HUES64 (cell line): ENCODE measurements around the gene NRF1.

Source experiments
- H3K27ac ChIP-seq: 2 replicates; pipeline ENCODE4 v1.7.0; 2013; ENCODE audit warnings: low read depth, low read length, inconsistent platforms
- H3K27me3 ChIP-seq: 2 replicates; pipeline ENCODE4 v1.6.1; 2013; ENCODE audit warnings: mild to moderate bottlenecking, low read length; ENCODE audit not compliant: insufficient read depth
- H3K36me3 ChIP-seq: 2 replicates; pipeline ENCODE4 v1.6.1; 2013; ENCODE audit warnings: mild to moderate bottlenecking, low read length; ENCODE audit not compliant: insufficient read depth
- H3K4me1 ChIP-seq: 2 replicates; pipeline ENCODE4 v1.6.1; 2013; ENCODE audit warnings: mild to moderate bottlenecking, low read length, moderate library complexity; ENCODE audit not compliant: insufficient read depth
- H3K4me3 ChIP-seq: 2 replicates; pipeline ENCODE4 v1.5.1; 2013; ENCODE audit warnings: mild to moderate bottlenecking, low read length, moderate library complexity
- H3K9ac ChIP-seq: 2 replicates; pipeline ENCODE4 v1.6.1; 2013; ENCODE audit warnings: mild to moderate bottlenecking, low read depth, low read length
- H3K9me3 ChIP-seq: 2 replicates; pipeline ENCODE4 v1.6.1; 2013; ENCODE audit warnings: low read depth, low read length; ENCODE audit not compliant: insufficient read depth
- WGBS: fragments of 150-250, 120-280 bp; methylation state at CpG from one replicate; pipeline ENCODE4 v1.1.7; 2013; ENCODE audit warnings: missing lambda C conversion rate; 5-methylcytosine and 5-hydroxymethylcytosine counted together

NRF1 gene

GRCh38 chr7:129742256-129742655 is 130.7 kb downstream of the NRF1 start:
- 86% methylated on average over 5 of the region's 5 CpGs for WGBS
- no peak overlapping the region for H3K4me3 ChIP-seq
- no peaks in the 10 kb centered on the region for H3K9me3 ChIP-seq
- no peak overlapping the region for H3K27ac ChIP-seq
- no peaks in the 10 kb centered on the region for H3K27me3 ChIP-seq
- no peak overlapping the region for H3K9ac ChIP-seq
- peaks cover 20% of the 10 kb centered on the region for H3K4me1 ChIP-seq
- peaks cover 20% of the 10 kb centered on the region for H3K36me3 ChIP-seq

DNA sequence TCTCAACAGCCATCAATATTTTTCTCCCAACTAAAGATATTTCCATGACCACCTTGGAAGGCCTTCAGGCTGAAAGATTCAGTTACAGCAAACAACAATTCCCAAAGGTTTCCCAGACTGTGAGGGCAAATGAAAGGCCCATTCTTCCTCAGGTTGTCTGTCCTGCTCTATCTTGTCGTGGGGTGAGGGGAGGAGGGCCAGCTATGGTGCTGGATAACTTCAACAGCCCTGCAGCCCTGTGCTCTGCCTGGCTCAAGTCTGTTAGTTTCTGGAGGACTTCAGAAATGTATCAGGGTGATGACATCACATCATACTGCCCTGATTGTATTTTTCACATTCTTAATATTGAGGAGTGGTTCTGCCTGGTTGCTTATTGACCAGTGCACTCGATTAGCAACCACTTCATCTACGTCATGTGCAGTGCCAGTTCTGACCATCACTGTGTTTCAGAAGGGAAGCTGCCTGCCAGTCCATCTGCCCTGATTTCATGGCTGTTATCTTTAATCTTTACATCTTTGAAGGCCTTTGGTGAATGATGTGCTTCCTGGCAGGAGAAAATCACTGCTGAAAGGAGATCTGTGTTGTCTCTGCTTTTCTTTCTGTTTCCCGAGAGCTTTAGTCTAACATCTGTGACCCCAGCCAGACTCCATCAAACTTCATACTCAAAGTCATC is 135.5 kb downstream of the NRF1 start:
- no peak overlapping the region for H3K9ac ChIP-seq
- no peak overlapping the region for H3K27ac ChIP-seq
- 100% methylated on average over 4 of the region's 4 CpGs for WGBS

DNA sequence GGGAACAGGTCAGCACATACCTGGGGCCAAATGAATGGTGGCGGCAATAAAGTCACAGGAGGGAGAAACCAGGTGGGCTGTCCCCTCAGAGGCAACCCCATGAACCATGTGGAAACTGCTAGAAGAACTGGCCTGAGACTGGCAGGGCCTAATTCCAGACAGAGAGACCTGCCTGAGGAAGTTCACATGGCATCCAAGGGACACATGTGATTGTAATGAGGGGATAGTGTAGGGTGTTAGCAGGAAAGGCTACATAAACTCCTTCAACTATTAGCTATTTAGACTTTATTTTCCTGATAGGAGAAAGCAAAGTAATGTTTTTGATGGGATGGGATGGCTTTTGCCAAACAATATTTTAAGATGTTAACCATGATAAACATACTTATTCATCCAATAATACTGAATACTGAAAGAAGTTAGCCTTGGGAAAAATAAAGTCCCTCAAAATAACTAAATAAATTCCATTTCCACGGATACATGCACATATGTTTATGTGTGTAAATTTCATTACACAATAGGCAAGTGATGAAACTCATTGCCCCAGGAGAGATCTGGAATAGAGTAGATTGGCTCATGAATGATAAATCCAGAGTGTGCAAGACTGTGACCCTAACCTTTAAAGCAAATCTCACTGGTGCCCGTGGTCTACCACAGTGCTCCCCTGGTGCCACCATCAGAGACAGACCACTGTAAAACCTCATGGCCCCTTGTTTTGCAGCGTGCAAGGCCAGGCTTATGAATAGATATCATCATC is 137.0 kb downstream of the NRF1 start:
- 98% methylated on average over 4 of the region's 4 CpGs for WGBS
- Histone ChIP-seq H3K27ac (no peak overlapping the region), H3K4me3 (no peak overlapping the region)

More for the DNA sequence above, 135.5 kb downstream of the NRF1 start:
- Histone ChIP-seq H3K36me3 (peaks cover 23% of the 10 kb centered on the region), H3K4me1 (peaks cover 7% of the 10 kb centered on the region; the same call in 1 of the 2 replicates), H3K9me3 (no peaks in the 10 kb centered on the region), H3K27me3 (no peaks in the 10 kb centered on the region), H3K4me3 (no peak overlapping the region)

DNA sequence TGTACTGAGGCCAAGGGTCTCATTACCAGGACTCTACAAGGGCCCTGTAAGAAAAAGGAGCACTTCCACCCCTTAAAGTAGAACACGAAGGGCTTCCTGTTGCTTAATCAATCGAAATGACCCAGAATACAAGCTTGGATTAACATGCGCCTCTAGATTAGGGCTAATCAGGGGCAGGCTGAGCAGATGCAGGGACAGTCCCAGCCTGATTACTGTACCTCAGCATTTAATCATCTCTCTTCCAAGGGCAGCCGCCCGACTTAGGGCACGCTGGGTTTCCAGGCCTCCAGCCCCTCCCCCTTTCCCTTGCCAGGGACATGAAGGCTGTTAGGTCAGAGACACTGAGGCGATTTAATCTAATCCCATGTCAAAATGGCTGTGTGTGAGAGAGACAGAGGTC is 138.6 kb downstream of the NRF1 start:
- 95% methylated on average over 7 of the region's 7 CpGs for WGBS
- Histone ChIP-seq H3K36me3 (peaks cover 20% of the 10 kb centered on the region), H3K27me3 (no peaks in the 10 kb centered on the region), H3K27ac (no peak overlapping the region), H3K4me3 (no peak overlapping the region), H3K9me3 (no peaks in the 10 kb centered on the region), H3K4me1 (no peaks in the 10 kb centered on the region), H3K9ac (no peak overlapping the region)

More for the DNA sequence above, 137.0 kb downstream of the NRF1 start:
- H3K9ac ChIP-seq: no peak overlapping the region
- no peaks in the 10 kb centered on the region for H3K4me1 ChIP-seq
- no peaks in the 10 kb centered on the region for H3K9me3 ChIP-seq
- H3K27me3 ChIP-seq: no peaks in the 10 kb centered on the region
- peaks cover 21% of the 10 kb centered on the region for H3K36me3 ChIP-seq

DNA sequence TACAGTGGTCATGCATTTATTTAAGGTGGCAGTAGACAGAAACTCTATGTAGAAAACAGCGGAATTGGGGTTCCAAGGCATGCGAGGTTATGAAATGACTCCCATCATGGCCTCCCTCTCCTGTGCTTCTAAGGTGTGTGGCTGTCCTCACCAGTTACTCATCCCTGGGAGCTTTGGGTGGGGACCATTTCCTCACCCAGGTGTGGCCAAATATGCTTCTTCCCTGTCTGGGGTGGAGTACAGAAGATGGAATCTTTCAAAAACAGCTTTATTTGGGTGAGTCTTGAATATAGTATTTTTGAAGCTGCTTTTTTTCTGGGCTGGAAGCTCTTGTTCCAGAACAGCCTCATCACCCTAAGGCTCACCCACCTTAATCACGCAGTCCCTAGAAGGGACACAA is 139.0 kb downstream of the NRF1 start:
- H3K9ac ChIP-seq: no peak overlapping the region
- H3K36me3 ChIP-seq: peaks cover 23% of the 10 kb centered on the region
- H3K4me3 ChIP-seq: no peak overlapping the region
- no peaks in the 10 kb centered on the region for H3K4me1 ChIP-seq
- WGBS: 98% methylated on average over 3 of the region's 3 CpGs
- H3K27me3 ChIP-seq: no peaks in the 10 kb centered on the region
- no peaks in the 10 kb centered on the region for H3K9me3 ChIP-seq
- no peak overlapping the region for H3K27ac ChIP-seq

GRCh38 chr7:129751916-129752315 is 140.4 kb downstream of the NRF1 start:
- Histone ChIP-seq H3K4me3 (no peak overlapping the region), H3K9ac (no peak overlapping the region), H3K27ac (no peak overlapping the region), H3K9me3 (no peaks in the 10 kb centered on the region), H3K4me1 (no peaks in the 10 kb centered on the region; the same call in 1 of the 2 replicates), H3K27me3 (no peaks in the 10 kb centered on the region), H3K36me3 (peaks cover 32% of the 10 kb centered on the region)
- WGBS: 89% methylated on average over 1 of the region's 1 CpG

DNA sequence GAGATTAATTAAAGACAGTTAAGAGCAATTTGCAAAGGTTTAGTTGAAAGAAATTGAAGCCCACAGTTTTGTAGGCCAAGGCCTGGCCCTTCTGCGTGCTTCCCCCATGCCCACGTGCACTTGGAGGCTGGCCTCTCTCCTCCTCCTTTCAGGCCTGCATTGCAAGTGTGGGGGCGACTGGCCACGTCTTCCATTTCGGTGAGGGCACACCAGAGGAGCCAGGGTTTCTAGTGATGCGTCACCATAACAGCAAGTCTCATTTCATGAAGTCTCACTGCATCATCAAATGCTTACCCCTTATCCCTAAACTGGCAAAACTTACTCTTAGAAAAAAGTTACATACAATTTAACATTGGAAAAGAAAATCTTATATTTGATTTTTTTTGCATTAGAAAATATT is 141.2 kb downstream of the NRF1 start:
- Histone ChIP-seq H3K4me3 (no peak overlapping the region), H3K9me3 (no peaks in the 10 kb centered on the region), H3K27ac (no peak overlapping the region), H3K27me3 (no peaks in the 10 kb centered on the region), H3K9ac (no peak overlapping the region), H3K36me3 (peaks cover 24% of the 10 kb centered on the region), H3K4me1 (no peaks in the 10 kb centered on the region; the same call in 1 of the 2 replicates)
- 93% methylated on average over 6 of the region's 6 CpGs for WGBS

DNA sequence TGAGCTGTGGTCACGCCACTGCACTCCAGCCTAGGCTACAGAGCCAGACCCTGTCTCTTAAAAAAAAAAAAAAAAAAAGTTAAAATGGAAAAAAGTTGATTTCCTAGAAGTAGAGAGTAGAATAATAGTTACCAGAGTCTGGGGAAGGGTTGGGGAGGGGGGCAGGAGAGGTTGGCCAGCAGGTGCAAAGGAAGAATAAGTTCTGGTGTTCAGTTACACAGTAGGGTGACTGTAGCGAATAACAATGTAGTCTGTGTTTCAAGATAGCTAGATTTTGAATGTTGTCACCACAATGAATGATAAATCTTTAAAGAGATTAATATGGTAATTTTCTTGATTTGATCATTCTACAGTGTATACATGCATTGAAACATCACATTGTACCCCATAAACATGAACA is 142.9 kb downstream of the NRF1 start:
- WGBS: 98% methylated on average over 2 of the region's 2 CpGs
- H3K4me1 ChIP-seq: no peaks in the 10 kb centered on the region; the same call in 1 of the 2 replicates
- no peak overlapping the region for H3K4me3 ChIP-seq
- H3K27ac ChIP-seq: no peak overlapping the region
- no peaks in the 10 kb centered on the region for H3K9me3 ChIP-seq
- H3K9ac ChIP-seq: no peak overlapping the region
- peaks cover 21% of the 10 kb centered on the region for H3K36me3 ChIP-seq
- H3K27me3 ChIP-seq: no peaks in the 10 kb centered on the region

GRCh38 chr7:129757991-129758390 is 146.5 kb downstream of the NRF1 start:
- WGBS: 95% methylated on average over 5 of the region's 5 CpGs
- Histone ChIP-seq H3K27me3 (no peaks in the 10 kb centered on the region), H3K36me3 (peaks cover 21% of the 10 kb centered on the region), H3K27ac (no peak overlapping the region), H3K9ac (no peak overlapping the region), H3K4me1 (no peaks in the 10 kb centered on the region; the same call in 1 of the 2 replicates), H3K9me3 (no peaks in the 10 kb centered on the region), H3K4me3 (no peak overlapping the region)

- H3K9me3 ChIP-seq: no peaks in the 10 kb centered on the region
- H3K27ac ChIP-seq: no peak overlapping the region
- H3K4me1 ChIP-seq: no peaks in the 10 kb centered on the region
- H3K4me3 ChIP-seq: no peak overlapping the region
- no peaks in the 10 kb centered on the region for H3K27me3 ChIP-seq
- no peaks in the 10 kb centered on the region for H3K36me3 ChIP-seq
- WGBS: 96% methylated on average over 52 of the region's 52 CpGs
- H3K9ac ChIP-seq: no peak overlapping the region
Observed at GRCh38 chr7:129762387-129762969, 151.0 kb downstream of the NRF1 start.
